GM18499 (cell line): ENCODE measurements around the gene OSBPL1A.
A peak's percentile ranks its signal among the peaks of the same experiment; 100 is the strongest.

ENCODE experiments used
- ATAC-seq: cut with Tn5 transposase; IDR thresholded peaks from one replicate; pipeline ENCODE4 v1.9.1; 2021; ENCODE audit warnings: moderate number of reproducible peaks; ENCODE audit not compliant: insufficient read depth, unreplicated experiment

OSBPL1A gene

DNA sequence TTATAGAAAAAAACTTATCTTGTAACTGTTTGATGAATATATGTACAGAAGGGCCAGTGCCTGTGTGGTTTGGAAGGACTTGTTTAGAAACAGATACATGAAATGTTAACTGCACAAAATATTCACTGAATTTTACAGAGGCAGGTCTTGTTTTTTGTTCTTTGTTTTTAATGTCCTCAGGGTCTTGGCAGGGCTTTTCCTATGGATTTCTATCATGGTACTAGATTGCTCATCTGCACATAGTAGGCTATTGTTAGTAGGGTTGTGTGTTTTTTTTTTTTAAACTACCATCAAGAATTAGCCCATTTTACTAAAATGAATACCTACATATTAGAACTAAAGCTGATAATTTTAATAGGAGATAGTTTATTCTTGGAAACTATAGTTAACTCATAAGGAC, 255.2 kb downstream of the OSBPL1A start:
- no peak for ATAC-seq

DNA sequence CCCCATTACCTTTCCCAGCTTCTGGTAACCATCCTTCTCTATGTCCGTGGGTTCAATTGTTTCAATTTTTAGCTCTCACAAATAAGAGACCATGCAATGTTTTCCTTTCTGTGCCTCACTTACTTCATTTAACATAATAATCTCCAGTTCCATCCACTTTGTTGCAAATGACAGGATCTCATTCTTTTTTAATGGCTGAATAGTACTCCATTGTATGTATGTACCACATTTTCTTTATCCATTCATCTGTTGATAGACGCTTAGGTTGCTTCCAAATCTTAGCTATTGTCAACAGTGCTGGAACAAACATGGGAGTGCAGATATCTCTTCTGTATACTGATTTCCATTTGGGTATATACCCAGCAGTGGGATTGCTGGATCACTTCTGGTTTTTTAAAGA, 256.9 kb downstream of the OSBPL1A start:
- ATAC-seq: no peak

DNA sequence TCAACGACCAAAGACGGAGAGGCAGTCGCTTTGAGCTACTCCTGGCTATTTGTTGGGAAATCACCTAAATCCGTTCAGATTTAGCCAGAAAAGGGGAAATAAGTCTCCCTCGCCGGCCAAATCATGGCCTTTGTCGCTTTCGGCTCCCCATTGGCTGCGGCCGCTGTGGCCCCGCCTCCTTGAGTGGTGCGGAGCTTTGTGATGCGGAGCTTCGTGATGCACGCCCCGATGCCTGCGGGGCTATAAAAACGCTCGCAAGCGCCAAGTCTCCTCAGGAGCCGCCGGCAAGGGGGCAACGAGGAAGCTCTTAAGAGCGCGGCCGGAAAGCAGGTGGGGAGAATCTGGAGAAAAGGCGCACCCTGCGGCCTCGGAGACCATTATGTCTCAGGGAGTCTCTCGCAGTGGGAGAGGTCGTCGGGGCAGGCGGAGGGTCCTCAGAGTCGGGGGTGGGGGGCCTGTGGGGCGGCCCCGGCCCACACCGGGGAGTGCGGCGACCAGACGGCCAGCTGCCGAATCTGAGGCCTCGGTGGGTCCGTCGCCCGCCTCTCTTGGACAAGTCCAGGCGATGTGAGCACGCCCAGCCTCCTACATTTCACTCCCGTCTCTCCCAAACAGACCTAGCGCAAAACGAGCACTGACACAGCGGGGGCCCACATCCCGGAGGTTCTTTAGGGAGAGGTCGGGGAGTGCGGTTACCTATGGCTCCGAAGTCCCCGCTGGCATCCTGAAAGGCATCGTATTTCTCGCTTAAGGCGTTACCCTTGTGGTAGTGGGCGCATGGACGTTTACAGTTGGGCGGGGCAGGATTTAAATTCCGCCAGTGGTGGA, 258.6 kb downstream of the OSBPL1A start, which contains the start of gene CABYR:
CABYR (plus strand) TSS at position 274 of the 828 bp plus-strand sequence. CDS start 4,053 bp downstream, outside the sequence.
- ATAC-seq: peak; percentile 87

DNA sequence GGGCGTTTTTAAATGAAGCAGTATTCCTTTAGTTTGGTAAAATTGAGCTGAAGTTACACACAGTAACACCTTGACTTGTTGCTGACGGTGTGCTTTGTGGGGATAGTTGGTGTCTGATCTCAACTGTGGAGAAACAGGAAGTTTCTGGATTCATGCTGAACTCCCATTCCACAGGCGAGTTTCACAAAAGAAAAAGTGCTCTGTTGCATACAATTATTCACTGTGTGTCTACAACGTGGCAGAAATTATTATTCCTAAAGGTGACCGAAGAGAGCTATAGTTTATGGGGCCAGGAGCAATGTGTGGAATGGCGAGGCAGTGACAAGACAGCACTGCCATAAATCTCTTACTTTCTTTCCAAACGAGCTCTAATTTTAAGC, 259.2 kb downstream of the OSBPL1A start:
- no peak for ATAC-seq

DNA sequence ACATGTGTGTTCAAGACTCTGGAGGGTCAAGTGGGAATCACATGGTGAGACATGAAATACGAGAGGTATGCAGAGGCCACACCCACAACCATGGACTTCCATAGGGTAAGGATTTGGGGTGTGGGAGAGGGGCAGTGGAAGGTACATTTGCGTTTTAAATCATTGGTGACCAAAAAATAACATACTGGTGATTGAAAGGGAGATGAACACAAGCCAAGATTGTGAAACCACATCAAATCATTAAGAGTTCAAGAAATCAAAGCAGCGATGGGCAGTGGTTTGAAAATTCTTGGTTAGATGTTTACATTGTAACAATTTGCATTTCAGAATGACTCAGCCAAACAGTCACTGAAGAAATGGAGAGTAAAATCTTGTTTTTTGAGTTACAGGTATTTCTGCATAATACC, 260.7 kb downstream of the OSBPL1A start:
- ATAC-seq: no peak

DNA sequence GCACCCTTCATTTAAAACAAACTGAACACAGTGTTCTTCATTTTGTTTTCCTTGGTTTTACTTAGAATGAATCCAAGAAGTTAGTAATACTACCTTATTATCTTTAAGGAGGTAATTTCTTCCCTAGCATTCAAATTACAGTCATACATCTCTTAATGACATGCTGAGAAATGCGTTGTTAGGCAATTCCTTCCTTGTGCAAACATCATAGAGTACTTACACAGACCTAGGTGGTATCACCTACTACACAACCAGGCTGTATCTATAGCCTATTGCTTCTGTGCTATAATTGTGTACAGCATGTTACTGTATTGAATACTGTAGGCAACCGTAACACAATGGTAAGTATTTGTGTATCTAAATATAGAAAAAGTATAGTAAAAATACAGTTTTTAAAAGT, 267.1 kb downstream of the OSBPL1A start:
- ATAC-seq: no peak

DNA sequence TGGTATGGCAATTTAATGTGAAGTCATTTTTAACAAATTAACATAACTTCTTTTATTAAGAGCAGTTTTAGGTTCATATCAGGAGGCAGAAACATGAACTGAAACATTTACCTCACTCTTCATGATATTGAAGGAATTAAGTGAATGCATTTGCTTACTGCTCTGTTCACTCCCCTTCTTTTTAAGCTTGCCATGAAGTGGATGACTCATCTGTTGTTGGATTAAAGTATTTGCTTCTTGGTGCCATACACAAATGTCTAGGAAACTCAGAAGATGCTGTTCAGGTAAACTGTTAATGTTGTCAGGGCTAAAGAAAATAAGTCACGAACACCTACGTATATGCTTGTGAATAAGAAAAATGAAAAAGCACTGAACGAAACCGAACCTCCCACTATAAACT, 268.9 kb downstream of the OSBPL1A start:
- ATAC-seq: no peak

DNA sequence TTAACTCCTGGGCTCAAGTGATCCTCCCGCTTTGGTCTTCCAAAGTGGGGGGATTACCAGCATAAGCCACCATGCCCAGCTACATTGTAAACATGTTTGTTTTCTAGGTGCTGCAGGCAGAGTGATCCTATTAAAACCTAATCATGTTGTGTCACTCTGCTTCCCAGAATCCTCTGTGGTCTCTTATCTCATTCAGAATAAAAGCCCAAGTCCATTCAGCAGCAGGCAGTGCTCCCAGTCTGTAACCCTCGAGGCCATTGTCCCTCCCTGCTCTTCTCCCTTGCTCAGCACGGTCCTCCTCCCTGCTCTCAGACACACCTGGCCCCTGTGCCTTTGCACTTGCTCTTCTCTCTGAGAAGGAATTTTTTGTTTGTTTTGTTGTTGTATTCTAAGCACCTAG, 269.9 kb downstream of the OSBPL1A start:
- no peak for ATAC-seq

DNA sequence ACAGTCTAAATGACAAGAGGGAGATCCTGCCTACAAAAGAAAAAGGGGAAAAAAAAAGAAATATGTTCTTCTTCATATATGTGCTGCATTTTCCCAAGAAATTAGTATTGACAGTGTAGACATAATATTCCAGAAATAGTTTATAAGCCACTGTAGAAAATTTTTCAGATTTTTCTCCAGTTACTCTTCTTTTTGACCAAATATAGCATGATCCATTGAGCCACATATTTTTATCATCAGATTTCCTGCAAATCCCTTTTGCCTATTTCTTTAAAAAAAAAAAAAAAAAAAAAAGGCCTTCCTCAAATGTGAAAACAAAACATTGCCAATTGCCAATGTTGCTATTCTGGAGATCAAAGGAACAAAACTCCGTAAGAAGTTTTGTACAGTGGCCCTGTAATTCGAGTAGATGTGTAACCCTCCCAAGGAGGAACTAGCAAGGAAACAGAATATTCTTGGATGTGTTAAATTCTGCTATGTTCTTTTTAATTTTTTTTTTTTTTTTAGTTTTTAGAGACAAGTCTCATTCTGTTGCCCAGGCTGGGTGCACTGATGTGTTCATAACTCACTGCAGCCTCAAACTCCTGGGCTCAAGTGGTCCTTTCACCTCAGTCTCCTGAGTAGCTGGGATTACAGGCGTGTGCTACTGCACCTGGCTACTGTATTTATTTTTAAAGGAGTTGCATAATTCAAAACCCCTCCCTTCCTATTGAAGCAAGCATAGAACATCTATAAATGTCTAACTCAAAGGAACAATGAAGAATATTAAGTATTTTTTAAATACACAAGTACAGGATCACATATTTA, 271.3 kb downstream of the OSBPL1A start:
- ATAC-seq: no peak

DNA sequence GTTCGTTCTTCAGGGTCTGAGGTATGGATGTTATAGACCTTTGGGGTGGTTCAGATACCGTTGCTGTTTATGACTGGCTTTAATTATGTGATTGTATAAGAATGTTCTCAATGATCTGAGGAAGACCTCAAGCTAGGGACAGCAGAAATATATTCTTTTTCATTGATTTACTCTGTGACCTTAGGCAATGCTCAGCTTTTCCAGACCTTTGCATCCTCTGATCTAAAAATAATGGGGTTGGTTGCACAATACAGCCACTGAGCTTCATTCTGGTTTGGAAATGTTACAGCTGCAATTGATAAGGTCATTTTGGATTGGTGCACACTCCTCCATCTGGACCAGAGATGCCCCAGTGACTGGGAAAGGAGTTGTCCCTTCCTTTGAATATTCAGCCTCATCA, 276.0 kb downstream of the OSBPL1A start:
- no peak for ATAC-seq

DNA sequence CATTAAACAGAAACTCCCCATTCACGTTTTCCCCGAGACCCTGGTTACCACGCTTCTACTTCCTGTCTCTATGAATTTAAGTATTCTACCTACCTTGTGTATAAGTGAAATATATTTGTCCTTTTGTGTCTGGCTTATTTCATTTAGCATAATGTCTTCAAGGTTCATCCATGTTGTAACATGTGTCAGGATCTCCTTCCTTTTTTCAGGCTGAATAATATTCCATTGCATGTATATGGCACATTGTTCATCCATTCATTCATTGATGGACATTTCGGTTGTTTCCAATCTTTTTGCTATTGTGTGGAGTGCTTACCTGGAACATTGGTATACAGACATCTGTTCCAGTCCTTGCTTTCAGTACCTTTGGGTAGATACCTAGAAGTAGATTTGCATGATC, 276.9 kb downstream of the OSBPL1A start:
- no peak for ATAC-seq

DNA sequence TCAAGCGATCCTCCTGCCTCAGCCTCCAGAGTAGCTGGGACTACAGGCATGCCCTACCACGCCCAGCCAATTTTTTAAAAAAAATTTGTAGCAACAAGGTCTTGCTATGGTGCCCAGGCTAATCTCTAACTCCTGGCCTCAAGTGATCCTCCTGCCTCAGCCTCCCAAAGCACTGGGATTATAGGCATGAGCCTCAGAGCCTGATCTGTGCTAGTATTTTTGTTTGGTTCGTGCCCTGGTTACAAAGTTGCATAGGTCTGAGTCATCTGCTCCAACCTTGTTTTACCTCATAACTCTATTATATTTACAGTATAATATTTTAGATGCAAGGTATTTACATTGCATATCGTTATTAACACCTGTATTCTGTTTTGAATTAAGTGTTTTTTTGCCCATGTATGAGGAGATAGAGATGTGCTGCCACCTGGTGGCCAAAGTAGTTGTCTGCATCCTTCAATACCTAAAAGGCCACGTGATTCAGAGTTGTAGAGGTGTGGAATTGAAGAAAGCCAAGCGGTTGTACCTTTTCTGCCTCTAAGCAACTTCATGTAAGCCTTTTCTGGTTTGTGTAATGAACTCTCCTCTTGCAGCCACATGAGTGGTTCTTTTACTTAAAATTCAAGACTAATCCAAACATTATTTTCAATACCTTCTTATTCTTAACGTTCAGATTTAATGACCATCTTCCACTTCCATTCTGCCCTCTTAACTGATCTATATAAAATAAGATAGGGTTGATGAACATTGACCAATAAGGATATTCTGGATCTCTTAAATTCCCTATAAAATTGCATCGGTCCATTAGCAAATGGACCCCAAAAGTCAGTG, 278.7 kb downstream of the OSBPL1A start:
- no peak for ATAC-seq

DNA sequence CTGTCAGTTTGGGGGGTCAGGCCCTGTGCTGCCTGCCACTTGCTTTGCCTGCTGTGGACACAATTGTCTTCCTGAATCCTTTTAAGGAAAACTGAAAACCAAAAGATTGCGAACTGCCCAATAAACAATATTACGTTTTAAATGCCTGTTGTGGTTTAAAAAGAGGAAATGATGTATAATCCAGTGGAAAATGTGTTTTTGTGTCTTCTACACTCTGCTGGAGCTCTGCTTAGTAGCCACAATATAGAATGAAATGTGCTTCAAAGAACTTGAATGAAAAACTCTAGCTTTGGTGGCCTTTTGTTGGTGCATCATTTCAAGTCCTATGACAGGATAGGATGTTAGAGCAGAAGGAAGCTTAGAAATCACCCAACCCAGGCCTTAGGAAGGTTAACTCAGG, 282.0 kb downstream of the OSBPL1A start:
- ATAC-seq: no peak

DNA sequence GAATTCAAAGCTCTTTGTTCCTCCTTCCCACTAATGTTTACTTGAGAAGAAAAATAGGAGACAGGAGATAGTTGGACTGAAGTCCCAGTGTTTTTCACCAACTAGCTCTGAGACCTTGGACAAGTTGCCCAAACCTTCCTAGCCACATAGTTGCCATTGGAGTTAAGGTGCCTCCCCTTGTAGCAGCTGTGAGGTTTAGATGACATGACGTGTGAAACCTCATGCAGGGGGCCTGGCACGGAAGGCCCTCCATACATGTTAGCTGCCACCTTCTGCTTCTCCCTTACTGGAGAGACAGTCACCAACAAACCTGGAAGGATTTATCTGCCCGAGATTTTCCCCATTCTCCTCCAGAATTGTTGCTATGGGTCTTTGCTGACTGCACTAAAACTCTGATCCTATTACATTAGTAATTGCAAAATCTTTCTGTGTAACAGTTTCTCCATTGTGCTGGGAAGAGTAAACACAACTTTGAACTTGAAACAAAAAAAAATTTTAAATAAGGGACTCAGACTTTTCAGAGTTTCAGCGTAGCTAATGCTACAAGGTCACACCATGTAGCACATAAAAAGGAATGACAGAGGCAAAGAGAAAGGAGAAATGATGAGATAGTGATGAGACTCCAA, 282.6 kb downstream of the OSBPL1A start:
- ATAC-seq: no peak

DNA sequence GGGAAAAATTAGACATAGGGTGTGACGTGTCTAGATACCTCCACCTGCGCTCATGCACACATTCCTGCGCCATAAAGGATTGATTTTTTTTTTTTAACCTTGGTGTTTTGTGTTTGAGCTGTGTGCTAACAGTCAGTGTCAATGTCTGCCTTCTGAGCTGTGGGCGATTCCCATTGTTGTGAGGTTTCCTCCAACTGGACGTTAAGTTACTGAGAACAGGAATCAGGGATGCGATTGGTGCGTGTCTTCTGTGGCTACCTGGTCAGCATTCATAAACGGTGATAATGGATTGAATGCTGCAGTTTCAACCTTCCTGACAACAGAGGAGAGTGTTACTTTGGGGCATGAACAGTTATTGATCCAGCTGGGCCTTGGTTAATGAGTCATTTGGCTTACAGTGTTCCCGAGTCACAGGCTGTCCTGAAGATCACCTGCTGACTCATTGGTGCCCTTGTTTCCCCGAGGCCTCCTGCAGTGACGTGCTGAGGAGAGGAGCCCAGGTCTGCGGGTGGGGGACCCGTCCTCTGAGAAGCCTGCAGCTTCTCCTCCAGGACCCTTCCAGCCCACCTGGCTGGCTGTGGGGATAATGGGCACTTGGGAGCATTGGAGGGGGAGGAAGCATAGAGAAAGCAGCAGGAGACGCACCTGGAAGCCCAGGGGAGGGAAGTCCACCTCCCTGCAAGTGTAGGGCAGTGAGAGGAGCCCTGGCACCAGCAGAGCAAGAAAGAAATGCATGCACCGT, 284.6 kb downstream of the OSBPL1A start:
- ATAC-seq: no peak

DNA sequence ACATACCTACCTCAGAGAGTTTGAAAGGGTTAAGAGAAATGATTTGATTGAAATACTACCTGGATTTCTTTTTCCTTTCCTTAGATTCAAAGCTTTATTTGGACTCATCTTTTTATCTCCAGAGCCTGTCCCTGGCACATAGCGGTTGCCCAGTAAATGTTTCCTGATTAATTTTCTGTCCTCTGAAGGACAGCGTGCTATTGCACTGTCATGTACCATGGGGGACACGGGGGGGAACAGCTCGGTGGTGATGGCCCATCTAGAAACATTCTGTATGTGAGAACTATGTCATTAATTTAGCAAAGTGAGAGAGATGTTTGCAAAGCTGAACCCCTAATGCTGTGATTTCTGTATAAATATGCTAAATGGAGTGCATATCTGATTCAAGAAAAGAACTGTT, 285.2 kb downstream of the OSBPL1A start:
- no peak for ATAC-seq
